A673 (cell line): ENCODE data around the gene NPAS4. TPM values are rescaled to one million over a fixed set of nuclear protein-coding genes. Genes with fewer than 3 reads are reported as not detected.

Source experiments
- BruUV-seq: library from RNA; stranded (reverse); fragments of 400-500 nt; replicated peaks from 2 replicates; lab custom pipeline; 2021; lab: Mats Ljungman, UMichigan
- CTCF ChIA-PET: fragments of 300-600 bp; sonication (Branson Sonifier 250); formaldehyde crosslinking; loops from one replicate; lab custom pipeline; 2022; ENCODE audit warnings: antibody characterized with exemption; lab: Charles Lee
- POLR2A ChIA-PET: fragments of 300-600 bp; sonication (Branson Sonifier 250); formaldehyde crosslinking; loops from one replicate; lab custom pipeline; 2022; ENCODE audit warnings: antibody characterized with exemption; ENCODE audit not compliant: low non-redundant PET; lab: Charles Lee
- DNase-seq: peaks from one replicate; pipeline ENCODE4 v3.0.0-alpha.2; 2015; ENCODE audit warnings: low spot score
- H3K27ac ChIP-seq: fragments of 200-600 bp; sonication (generic); 2 replicates; pipeline ENCODE4 v1.5.1; 2016; ENCODE audit warnings: mixed run types, low read depth, mild to moderate bottlenecking, mixed read lengths, antibody characterized with exemption, low read length; ENCODE audit not compliant: poor library complexity, severe bottlenecking
- H3K27me3 ChIP-seq: fragments of 200-600 bp; sonication (generic); replicated peaks from 2 replicates; pipeline ENCODE4 v1.6.1; 2017; ENCODE audit warnings: mixed run types, low read depth, mild to moderate bottlenecking, mixed read lengths, antibody characterized with exemption, low read length; ENCODE audit not compliant: insufficient read depth, poor library complexity
- H3K36me3 ChIP-seq: fragments of 200-600 bp; sonication (generic); 2 replicates; pipeline ENCODE4 v1.6.1; 2016; ENCODE audit warnings: mixed run types, mild to moderate bottlenecking, mixed read lengths, antibody characterized with exemption, low read length; ENCODE audit not compliant: insufficient read depth, poor library complexity, severe bottlenecking
- H3K4me1 ChIP-seq: fragments of 200-600 bp; sonication (generic); 2 replicates; pipeline ENCODE4 v1.6.1; 2017; ENCODE audit warnings: mixed run types, mild to moderate bottlenecking, mixed read lengths, antibody characterized with exemption, low read length; ENCODE audit not compliant: insufficient read depth, poor library complexity, severe bottlenecking
- H3K4me3 ChIP-seq: fragments of 200-600 bp; sonication (generic); 2 replicates; pipeline ENCODE4 v1.5.1; 2016; ENCODE audit warnings: low read depth, mixed run types, mild to moderate bottlenecking, mixed read lengths, low read length; ENCODE audit not compliant: poor library complexity, severe bottlenecking
- H3K9me3 ChIP-seq: fragments of 200-600 bp; sonication (generic); 2 replicates; pipeline ENCODE4 v1.6.1; 2016; ENCODE audit warnings: mixed run types, low read depth, mild to moderate bottlenecking, mixed read lengths, antibody characterized with exemption, low read length; ENCODE audit not compliant: poor library complexity, severe bottlenecking
- CTCF ChIP-seq: fragments of 300-800, 200-600 bp; sonication (generic); conservative IDR thresholded peaks from 2 replicates; pipeline ENCODE4 v1.5.1; 2017; ENCODE audit warnings: low read depth, mild to moderate bottlenecking, antibody characterized with exemption, low read length, moderate library complexity, mixed read lengths
- EZH2 ChIP-seq: fragments of 200-600 bp; sonication (generic); IDR thresholded peaks from 2 replicates; pipeline ENCODE4 v1.6.1; 2017; ENCODE audit warnings: borderline replicate concordance, low read depth, mild to moderate bottlenecking, mixed read lengths, antibody characterized with exemption, low read length; ENCODE audit not compliant: poor library complexity, severe bottlenecking
- intact Hi-C: fragments of 100-400 bp; cut with micrococcal nuclease; formaldehyde crosslinking; loops from one replicate; pipeline ENCODE4 v1.10.0; 2022; ENCODE audit not compliant: unreplicated experiment
- total RNA-seq: library from RNA; stranded (reverse); gene quantifications from 2 replicates; pipeline ENCODE4 v1.2.3, GENCODE V29; 2021

NPAS4 gene
- total RNA-seq, 1 experiment from 2014 or later, result not detected

DNA sequence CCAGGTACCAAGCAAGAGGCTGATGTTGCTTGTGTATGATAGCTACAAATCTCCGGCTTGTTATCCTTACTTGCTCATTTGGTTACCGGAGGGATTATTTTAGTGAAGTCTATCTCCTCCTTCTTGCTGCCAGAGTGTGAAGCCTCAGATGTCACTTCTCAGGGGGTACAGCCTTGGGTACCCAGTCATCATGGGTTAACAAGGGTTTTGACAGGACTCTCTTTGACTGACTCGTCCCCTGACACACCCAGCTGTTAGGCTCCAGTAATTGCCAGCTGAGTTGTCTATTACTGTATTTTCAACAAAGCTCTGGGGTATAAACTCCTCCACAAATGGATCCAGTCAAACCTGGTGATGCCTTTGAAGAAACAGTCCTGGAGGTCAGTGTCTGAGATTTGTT is 34.0 kb downstream of the NPAS4 start:
- Histone ChIP-seq H3K4me1 (no peaks in the 10 kb centered on the region), H3K36me3 (no peaks in the 10 kb centered on the region), H3K27ac (no peak overlapping the region), H3K4me3 (no peak overlapping the region), H3K27me3 (peaks cover 19% of the 10 kb centered on the region), H3K9me3 (no peaks in the 10 kb centered on the region)
- CTCF ChIA-PET, result no interaction called here
- BruUV-seq, result no TSS peak
- intact Hi-C loops, result no loop called here
- TF ChIP-seq CTCF, result no peak
- no peak for TF ChIP-seq EZH2
- POLR2A ChIA-PET, result interaction anchor here (0.6 kb wide), 1 partner anchor 12 kb away, joined by 7 read pairs; no protein-coding TSS in a partner anchor
- no peak for DNase-seq

- POLR2A ChIA-PET, result no interaction called here
- no peak for DNase-seq
- intact Hi-C loops, result no loop called here
- Histone ChIP-seq H3K36me3 (no peaks in the 10 kb centered on the region), H3K9me3 (no peaks in the 10 kb centered on the region), H3K4me1 (no peaks in the 10 kb centered on the region), H3K27ac (no peak overlapping the region), H3K4me3 (no peak overlapping the region), H3K27me3 (peaks cover 13% of the 10 kb centered on the region)
- no TSS peak for BruUV-seq
- no peak for TF ChIP-seq CTCF
- TF ChIP-seq EZH2, result no peak
- CTCF ChIA-PET, result no interaction called here
Measured at GRCh38 chr11:66457826-66458225, 37.0 kb downstream of the NPAS4 start.

- CTCF ChIA-PET, result no interaction called here
- intact Hi-C loops, result no loop called here
- Histone ChIP-seq H3K4me1 (no peaks in the 10 kb centered on the region), H3K9me3 (no peaks in the 10 kb centered on the region), H3K4me3 (no peak overlapping the region), H3K27ac (no peak overlapping the region), H3K36me3 (no peaks in the 10 kb centered on the region), H3K27me3 (peaks cover 7% of the 10 kb centered on the region)
- POLR2A ChIA-PET, result interaction anchor here (0.7 kb wide), 1 partner anchor 471 kb away, joined by 3 read pairs; no protein-coding TSS in a partner anchor
- TF ChIP-seq CTCF, result no peak
- TF ChIP-seq EZH2, result no peak
- no peak for DNase-seq
- BruUV-seq, result no TSS peak
Measured at GRCh38 chr11:66459138-66459778, 38.4 kb downstream of the NPAS4 start.
